NB4 (cell line): ENCODE results near the gene PPP4R4.

ENCODE experiments used
- POLR2A ChIP-seq: IDR thresholded peaks from 2 replicates; pipeline ENCODE4 v1.6.1; 2011; ENCODE audit warnings: mild to moderate bottlenecking; ENCODE audit not compliant: insufficient read length; ENCODE audit errors: extremely low read depth
- TF ChIP-seq, protein P1 (sequence below): IDR thresholded peaks from one replicate; pipeline ENCODE4 v1.5.1; 2012; ENCODE audit warnings: low read depth, low read length
- TF ChIP-seq, protein P2 (sequence below): IDR thresholded peaks from 2 replicates; pipeline ENCODE4 v1.6.1; 2011; ENCODE audit warnings: low read depth, low read length

DNA sequence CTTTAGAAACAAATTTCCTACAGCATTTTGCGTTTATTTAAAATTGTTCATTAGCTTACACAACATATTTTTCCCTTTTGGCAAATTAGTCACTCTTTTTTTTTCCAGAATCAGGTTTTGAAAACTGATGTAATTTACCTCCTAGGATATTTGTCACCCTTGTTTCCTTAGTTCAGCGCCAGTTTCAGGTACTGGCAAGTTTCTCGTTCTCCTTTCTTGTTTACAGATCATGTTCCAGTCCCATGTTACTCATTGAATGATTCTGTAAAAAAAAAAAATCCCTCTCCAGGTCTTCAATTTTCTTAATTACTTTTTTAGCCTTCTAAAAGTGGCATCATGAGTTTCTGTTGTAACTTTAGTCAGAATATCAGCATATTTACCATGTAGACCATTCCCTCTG, 2.7 kb downstream of the PPP4R4 start:
- TF ChIP-seq, protein P1, sequence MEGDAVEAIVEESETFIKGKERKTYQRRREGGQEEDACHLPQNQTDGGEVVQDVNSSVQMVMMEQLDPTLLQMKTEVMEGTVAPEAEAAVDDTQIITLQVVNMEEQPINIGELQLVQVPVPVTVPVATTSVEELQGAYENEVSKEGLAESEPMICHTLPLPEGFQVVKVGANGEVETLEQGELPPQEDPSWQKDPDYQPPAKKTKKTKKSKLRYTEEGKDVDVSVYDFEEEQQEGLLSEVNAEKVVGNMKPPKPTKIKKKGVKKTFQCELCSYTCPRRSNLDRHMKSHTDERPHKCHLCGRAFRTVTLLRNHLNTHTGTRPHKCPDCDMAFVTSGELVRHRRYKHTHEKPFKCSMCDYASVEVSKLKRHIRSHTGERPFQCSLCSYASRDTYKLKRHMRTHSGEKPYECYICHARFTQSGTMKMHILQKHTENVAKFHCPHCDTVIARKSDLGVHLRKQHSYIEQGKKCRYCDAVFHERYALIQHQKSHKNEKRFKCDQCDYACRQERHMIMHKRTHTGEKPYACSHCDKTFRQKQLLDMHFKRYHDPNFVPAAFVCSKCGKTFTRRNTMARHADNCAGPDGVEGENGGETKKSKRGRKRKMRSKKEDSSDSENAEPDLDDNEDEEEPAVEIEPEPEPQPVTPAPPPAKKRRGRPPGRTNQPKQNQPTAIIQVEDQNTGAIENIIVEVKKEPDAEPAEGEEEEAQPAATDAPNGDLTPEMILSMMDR: no peak
- TF ChIP-seq POLR2A: no peak
- TF ChIP-seq, protein P2, sequence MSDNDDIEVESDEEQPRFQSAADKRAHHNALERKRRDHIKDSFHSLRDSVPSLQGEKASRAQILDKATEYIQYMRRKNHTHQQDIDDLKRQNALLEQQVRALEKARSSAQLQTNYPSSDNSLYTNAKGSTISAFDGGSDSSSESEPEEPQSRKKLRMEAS: no peak
